ENCODE data around the gene TULP1. TPM values are rescaled to one million over a fixed set of nuclear protein-coding genes. Genes with fewer than 3 reads are reported as not detected.

TULP1 gene
- total and polyA plus RNA-seq, 8 donors, result 0.28 TPM; not detected in 7

DNA sequence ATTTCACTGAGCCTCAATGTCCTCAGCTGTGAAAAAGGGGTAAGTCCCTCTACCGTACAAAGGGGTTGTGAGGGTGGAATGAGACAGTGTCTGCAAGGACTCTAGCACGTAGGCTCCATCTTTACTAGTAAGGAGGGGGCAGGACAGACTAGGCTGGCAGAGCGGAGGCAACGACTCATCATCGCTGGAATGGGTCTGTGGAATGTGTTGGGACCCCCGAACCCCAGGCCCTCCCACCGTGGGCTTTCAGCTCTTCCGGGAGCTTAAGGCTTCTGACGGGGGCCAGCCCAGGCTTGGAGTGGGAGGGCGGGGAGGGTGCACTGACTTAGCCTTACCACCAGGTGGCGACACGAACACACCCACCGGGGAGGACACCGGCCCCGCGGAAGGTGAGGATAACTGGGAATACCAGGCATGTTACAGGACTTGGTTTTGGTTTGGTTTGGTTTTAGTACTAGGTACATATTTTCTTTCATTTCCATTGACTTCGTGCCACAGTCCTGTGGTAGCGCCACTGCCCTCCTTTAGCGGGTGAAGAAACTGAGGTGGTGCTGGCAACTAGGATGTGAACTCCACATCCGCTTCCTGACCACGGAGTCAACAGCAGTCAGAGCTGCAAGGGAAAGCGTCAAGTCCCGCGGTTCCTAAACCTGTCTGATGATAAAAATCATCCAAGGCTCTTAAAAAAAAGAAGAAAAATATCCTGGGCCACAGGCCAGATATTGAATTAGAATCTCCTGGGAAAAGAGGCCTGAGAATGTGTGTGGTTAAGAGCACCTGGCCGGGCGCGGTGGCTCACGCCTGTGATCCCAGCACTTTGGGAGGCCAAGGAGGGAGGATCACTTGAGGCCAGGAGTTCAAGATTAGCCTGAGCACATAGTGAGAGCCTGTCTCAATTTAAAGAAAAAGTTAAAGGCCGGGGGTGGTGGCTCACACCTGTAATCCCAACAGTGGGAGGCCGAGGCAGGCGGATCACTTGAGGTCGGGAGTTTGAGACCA, 10.3 kb upstream of the TULP1 start:
- WGBS, 2 donors, result 29 to 32% methylated on average over 30 to 32 of the region's 32 CpGs
- ATAC-seq (peak; percentile 90 to 99 (median 96)), FAIRE-seq (no peak), DNase-seq (peak; percentile 51 to 94 (median 79))
- no peaks in the 10 kb centered on the region for H3K4me1 ChIP-seq
- H3K4me3 ChIP-seq, result peak overlapping the region in 2 of 4 donors; percentile 8 to 31
- no peak overlapping the region for H3K27ac ChIP-seq
- TF ChIP-seq, protein P1, sequence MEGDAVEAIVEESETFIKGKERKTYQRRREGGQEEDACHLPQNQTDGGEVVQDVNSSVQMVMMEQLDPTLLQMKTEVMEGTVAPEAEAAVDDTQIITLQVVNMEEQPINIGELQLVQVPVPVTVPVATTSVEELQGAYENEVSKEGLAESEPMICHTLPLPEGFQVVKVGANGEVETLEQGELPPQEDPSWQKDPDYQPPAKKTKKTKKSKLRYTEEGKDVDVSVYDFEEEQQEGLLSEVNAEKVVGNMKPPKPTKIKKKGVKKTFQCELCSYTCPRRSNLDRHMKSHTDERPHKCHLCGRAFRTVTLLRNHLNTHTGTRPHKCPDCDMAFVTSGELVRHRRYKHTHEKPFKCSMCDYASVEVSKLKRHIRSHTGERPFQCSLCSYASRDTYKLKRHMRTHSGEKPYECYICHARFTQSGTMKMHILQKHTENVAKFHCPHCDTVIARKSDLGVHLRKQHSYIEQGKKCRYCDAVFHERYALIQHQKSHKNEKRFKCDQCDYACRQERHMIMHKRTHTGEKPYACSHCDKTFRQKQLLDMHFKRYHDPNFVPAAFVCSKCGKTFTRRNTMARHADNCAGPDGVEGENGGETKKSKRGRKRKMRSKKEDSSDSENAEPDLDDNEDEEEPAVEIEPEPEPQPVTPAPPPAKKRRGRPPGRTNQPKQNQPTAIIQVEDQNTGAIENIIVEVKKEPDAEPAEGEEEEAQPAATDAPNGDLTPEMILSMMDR (IDR thresholded peaks at IDR 0.05), result peak; percentile 97 to 100 (median 98)
- no peaks in the 10 kb centered on the region for H3K36me3 ChIP-seq
- intact Hi-C loops (cut with DNase I), result loop anchor here in 2 of 3 donors (5.0 kb wide), 1 partner anchor 214 kb away; the partner anchor contains the start of gene ARMC12 (in 2 of the 2)
- H3K27me3 ChIP-seq, result no peaks in the 10 kb centered on the region
- no peaks in the 10 kb centered on the region for H3K9me3 ChIP-seq

DNA sequence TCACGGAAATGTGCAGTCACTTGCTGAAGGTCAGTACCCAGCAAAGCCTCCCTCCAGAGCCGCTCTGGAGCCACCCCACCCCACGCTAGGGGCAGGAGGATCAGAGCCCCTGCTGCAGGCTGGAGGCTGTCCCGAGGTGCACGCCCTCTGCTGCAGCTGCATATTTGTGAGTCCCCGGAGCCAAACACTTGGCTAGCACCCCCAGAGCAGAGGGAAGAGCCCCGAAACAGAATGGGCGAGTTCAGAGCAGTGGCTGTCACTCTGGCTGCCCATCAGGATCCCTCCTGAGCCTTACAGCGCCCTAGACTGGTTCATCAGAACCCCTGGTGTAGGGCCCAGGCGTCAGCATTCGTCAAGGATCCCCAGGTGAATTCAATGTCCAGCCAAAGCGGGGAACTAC, 9.5 kb upstream of the TULP1 start:
- Histone ChIP-seq H3K4me1 (no peaks in the 10 kb centered on the region), H3K27ac (no peak overlapping the region), H3K27me3 (no peaks in the 10 kb centered on the region), H3K36me3 (no peaks in the 10 kb centered on the region), H3K9me3 (no peaks in the 10 kb centered on the region), H3K4me3 (no peak overlapping the region)
- intact Hi-C loops (cut with DNase I), result loop anchor here in 2 of 3 donors (5.0 kb wide), 1 partner anchor 215 kb away; the partner anchor contains the start of gene ARMC12 (in 2 of the 2)
- 63 to 73% methylated on average over 12 of the region's 12 CpGs for WGBS, 2 donors
- FAIRE-seq (no peak), DNase-seq (no peak), ATAC-seq (no peak)
- TF ChIP-seq, protein P1 (IDR thresholded peaks at IDR 0.05), result no peak

DNA sequence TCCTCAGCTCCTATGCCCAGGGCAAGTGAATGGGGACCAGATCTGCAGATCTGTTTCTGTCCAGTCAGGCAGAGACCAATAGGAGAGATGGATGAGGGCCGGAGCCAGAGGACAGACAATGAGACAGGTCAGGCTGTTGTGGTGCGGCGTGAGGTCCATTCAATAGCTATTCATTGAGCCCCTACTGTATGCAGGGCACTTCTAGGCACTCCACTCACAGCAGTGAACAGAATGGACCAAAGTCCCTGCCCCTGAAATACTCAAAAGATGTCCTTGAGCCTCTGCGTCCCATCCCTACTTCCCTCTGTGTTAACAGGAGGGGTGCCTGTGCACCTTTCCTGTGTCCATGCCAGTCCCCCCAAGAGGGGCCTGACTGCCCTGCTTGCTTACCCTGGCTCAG, 8.5 kb upstream of the TULP1 start:
- no peaks in the 10 kb centered on the region for H3K36me3 ChIP-seq
- H3K4me3 ChIP-seq, result no peak overlapping the region
- no peaks in the 10 kb centered on the region for H3K27me3 ChIP-seq
- no peak overlapping the region for H3K27ac ChIP-seq
- ATAC-seq, result no peak
- TF ChIP-seq, protein P1 (IDR thresholded peaks at IDR 0.05), result no peak
- intact Hi-C loops (cut with DNase I), result loop anchor here in 2 of 3 donors (5.0 kb wide), 1 partner anchor 216 kb away; the partner anchor contains the start of gene ARMC12 (in 2 of the 2)
- no peak for DNase-seq
- 86 to 88% methylated on average over 4 of the region's 4 CpGs for WGBS, 2 donors
- FAIRE-seq, result no peak
- H3K9me3 ChIP-seq, result no peaks in the 10 kb centered on the region
- no peaks in the 10 kb centered on the region for H3K4me1 ChIP-seq

DNA sequence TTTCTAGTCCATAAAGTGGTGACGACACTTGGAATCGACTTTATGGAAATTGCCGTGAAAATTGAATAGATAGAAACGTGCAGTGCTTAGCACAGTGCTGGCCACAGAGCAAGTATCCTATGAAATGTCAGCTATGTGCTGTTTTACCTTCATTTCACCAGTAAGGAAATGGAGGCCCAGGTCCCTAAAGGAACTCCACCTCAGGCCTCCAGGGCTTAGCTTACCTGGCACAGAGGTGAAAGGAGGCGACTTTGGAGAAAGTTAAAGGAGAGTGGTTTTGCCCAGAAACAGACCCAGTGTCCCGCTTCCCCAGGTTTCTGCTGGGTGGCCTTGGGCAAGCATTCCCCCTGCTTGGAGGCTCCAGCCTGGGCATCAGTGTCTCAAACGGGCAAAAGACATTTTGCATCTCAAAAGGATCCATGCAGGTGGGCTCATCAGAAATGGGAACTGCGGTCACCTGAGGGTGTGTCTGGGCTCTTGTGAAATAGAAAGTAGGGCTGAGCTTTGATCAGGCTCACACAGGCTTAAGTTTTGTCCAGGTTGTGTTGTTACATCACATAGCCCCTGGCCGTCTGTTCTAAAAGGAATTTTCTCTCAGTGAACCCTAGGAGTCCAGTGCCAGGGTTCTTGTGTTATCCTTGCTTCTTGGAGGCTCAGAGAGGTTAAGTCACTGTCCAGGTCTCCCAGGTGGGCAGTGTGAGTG, 6.8 kb upstream of the TULP1 start:
- no peaks in the 10 kb centered on the region for H3K9me3 ChIP-seq
- H3K4me1 ChIP-seq, result no peaks in the 10 kb centered on the region
- H3K27me3 ChIP-seq, result no peaks in the 10 kb centered on the region
- WGBS, 2 donors, result 80 to 85% methylated on average over 9 of the region's 9 CpGs
- H3K27ac ChIP-seq, result no peak overlapping the region
- H3K4me3 ChIP-seq, result no peak overlapping the region
- FAIRE-seq (no peak), ATAC-seq (no peak), DNase-seq (no peak)
- intact Hi-C loops (cut with DNase I), result loop anchor here in 2 of 3 donors (5.0 kb wide), 1 partner anchor 218 kb away; the partner anchor contains the start of gene ARMC12 (in 2 of the 2)
- TF ChIP-seq, protein P1 (IDR thresholded peaks at IDR 0.05), result no peak
- H3K36me3 ChIP-seq, result no peaks in the 10 kb centered on the region
